NCI-H2081 treated with DMSO at 0.1 percent for 48 hours (cell line): ENCODE measurements around the gene RAB4A.
"Not testable (repeated sequence)": the region's sequence is repeated elsewhere in the genome, so short reads cannot be mapped to it uniquely, and the experiment has no call there.

Source experiments
- DNase-seq: peaks from one replicate; lab custom pipeline; 2025; lab: John Stamatoyannopoulos, UW

The RAB4A gene

DNA sequence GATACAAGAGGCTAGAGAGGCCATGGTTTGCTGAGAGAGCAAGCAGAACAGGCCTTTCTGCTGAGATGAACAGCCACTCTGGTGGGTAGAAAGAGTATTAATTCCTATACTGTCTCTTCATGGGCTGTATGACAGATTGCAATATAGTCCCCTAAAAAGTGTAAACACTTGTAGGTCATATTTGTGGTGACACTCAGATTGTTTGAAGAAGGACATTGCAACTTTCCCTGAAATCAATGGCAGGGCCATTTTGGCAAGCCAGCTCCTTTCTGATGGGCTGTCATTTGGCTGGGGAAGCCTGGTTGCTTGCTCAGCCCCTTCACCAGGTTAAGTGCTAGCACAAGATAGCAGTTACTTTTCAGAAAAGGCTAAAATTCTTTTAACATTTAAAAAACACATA lies 27.5 kb downstream of the RAB4A start:
- no peak for DNase-seq

DNA sequence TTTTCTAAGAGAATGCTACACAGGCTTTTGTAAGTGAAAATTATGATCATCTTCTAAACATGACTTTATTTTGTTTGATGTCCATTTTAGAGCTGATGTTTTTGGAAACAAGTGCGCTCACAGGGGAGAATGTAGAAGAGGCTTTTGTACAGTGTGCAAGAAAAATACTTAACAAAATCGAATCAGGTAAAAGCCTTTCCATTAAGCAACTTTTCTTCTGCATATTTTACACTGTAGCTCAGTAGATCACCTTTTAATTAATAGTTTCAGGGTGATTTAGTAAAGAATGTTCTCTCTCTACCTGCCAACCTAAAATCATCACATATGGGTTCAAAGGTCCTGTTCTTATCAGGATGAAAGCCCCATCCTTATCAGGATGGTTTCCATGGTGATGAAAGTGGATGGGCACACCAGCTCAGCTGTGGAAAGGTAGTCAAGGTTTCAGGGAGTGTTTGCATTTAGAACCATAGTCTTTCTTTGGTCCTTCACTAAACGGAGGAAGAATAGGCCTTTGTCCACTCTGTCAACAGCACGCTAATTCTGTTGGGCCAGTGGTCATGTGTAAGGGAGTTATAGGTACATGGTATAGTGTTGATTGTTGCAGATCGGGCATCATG lies 28.1 kb downstream of the RAB4A start:
- no peak for DNase-seq

DNA sequence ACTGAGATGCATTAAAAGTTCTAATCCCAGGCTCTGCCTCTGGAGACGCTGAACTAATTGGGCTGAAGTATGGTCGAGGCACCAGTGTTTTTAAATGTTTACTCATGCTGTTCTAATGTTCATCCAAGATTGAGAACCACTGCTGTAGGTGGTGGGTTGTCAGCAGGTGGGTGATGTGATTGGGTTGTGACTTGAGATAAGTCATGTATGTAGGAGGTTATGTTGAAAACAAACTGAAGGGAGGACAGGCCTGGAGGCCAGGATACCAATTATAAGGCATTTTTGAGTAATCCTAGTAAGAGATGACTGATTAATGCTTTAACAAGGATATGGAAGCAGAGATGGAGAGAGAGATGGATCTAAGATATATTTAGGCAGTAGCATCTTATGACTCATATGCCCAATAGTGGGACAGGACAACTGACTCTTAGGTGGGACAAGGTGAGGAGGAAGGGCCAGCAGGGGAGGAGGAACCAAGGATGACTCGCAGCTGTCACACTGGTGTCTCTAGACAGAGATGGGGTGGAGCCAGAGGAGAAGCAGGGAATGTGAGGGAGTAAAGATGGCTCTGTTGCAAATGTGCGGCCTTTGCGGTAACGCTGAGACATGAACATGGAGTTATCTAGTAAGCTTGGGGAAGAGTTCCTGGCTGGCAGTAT lies 29.3 kb downstream of the RAB4A start:
- DNase-seq = no peak

DNA sequence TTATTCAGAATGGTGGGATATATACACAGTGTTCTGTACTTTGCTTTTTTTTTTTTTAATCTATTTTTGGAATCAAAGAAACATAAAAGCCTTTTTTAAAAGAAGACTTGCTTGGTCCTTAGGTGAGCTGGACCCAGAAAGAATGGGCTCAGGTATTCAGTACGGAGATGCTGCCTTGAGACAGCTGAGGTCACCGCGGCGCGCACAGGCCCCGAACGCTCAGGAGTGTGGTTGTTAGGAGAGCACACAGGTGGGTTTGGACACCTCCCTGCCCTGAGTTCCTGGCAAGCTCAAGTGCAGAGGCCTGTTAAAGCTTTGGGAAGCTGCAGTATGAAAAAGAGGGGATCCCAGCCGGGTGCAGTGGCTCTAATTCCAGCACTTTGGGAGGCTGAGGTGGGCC lies 31.8 kb downstream of the RAB4A start:
- no peak for DNase-seq

DNA sequence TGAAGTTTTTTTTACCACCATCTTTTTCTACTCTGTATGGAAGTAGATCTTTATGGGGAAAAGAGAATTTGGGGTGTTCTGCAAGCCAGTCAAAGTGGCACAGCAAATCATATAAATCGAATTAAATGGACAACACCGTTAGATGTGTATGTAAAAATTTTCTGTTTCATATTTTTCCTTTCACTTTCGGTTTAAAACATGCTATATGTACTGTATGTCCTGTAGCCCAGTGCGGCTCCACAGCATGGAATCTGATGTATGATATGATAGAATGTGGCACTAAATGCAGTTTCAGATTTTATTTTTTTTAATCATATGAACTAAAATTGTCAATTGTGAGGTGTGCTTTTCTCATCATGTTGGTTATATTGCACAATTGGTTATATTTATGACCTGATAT lies 32.9 kb downstream of the RAB4A start:
- no peak for DNase-seq

DNA sequence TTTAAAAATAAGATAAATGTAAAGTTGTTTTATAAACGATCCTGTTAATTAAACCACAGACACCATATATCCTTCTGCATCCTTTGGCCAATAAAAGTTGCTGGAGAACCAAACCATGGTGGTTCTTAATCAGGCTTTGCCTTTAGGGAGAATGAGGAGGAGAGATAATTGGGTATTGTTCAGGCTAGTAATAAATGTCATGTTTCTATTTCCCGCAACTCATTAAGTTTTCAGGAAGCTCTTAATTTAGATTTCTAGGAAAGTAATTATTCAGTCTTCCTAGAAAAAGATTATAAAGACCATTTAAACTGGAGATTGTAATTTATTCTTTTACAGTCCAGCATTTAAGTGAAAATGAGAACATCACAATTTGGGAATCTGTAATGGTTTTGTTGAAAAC lies 34.5 kb downstream of the RAB4A start:
- DNase-seq = no peak

DNA sequence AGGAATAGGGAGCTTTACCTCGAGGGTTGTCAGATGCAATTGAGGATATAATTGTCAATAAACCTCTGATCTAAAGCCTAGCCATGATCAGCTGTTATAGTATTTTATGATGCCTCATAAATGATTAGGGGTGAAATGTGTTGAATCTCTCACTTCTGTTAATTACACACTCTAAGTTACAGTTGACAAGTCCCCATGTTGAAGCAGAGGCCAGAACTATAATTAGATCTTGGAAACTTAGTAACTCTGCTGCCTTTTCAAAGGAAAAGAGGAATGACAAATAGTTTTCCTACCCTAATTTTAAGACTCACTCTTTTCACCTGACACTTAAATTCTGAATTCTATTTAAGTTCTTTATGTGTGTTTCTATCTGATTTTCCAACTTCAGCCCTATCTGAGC lies 38.2 kb downstream of the RAB4A start:
- no peak for DNase-seq

DNA sequence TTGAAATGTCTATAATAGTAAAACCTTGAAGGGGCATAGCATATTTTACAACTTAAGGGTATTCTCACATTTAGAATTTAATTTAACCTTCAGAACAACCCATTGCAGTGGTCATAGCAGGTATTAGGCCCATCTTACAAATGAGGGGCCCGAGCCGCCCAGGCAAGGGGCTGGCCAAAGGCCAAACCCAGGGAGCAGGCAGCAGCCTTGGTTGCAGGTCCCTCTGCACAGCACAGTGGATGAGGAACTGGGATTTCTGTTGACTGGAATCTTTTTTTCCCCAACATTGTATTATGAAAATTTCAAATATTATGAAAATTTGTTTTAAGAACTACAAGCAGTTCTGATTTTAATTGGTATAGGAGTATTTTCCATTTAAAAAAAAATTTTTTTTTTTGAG lies 38.8 kb downstream of the RAB4A start:
- DNase-seq = no peak

DNA sequence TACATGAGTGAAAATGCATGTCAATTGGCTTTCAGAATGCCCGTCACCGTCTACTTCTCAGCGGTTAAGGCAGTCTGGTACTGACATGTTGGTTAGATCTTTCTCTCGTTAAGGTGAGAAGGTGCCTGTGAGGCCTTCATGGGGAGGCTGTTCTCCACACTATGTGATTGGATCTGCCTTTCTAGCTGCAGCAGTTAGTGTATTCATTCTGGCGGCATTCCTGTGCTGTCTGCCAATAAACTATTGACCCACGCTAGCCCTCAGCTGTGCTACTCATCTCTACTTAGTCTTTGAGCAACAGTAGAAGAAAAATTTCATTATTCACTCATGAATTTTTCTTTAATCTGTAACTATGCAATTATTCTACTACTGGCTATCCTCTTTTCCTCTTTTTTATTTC lies 39.9 kb downstream of the RAB4A start:
- DNase-seq = no peak

DNA sequence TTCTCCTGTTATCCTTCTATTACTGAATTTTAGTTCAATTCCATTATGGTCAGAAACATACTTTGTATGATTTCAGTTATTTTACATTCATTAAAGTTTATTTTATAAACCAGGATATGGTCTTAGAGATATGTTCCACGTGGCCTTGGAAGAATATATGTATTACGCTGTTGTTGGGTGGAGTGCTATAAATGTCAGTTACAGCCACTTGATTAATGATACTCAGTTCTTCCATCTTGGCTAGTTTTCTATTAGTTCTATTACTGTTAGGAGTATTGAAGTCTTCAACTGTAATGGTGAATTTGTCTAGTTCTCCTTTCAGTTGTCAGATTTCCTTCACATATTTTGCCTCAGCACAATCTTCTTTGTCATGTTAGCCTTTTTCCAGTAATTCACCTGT lies 45.3 kb downstream of the RAB4A start:
- no peak for DNase-seq

DNA sequence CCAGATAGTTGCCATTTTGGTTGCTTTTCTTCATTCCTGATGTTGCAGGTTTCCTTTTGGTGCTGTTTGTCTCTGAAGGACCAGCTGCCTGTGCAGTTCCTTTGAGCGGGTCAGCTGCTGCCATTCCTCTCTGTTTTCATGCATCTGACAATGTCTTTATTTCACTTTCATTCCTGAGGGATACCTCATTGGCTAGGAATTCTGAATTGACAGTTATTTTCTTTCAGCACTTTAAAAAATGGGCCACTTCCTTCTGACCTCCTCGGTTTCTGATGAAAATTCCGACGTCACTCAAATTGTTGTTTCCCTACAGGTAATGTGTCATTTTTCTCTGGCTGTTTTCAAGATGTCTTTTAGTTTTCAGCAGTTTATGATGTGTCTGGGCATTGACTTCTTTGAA lies 47.1 kb downstream of the RAB4A start:
- no peak for DNase-seq

DNA sequence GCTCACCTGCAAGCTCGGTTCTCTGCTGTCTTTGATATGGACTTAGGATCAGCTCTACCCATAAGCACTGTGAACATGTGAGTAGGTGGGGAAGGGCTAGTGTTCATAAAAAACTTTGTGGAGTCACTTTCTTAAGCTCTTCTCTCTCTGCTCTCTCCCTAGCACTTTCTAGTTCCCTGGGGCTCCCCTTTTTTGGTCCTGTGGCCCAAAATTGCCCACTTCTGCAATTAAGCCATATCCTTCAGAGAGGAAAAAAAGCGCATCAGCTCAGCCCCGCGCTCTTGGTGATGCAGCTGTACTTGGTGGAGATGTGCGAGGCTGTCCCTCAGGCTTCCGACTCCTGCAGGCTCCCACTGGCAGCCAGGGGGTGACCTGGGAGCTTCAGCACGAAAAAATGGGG lies 48.6 kb downstream of the RAB4A start:
- DNase-seq = no peak

DNA sequence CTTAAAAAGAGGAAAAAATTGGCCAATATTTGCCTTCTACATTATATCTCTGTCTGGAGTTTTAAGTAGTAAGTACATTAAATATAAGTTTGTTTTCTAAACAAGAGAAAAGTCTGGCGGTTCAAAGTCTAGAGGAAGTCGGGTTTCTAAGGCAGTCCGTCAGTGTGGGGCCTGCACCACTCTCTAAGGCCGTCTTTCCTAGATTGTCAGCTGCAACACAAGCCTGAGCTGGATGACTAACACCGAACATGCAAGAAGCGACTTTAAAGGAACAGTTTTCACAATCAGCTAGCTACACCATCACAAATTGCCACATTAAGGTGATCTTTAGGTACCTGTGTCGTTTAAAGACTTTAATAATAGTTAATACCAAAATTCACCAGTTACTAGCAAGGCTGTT lies 52.3 kb downstream of the RAB4A start:
- DNase-seq = no peak

DNA sequence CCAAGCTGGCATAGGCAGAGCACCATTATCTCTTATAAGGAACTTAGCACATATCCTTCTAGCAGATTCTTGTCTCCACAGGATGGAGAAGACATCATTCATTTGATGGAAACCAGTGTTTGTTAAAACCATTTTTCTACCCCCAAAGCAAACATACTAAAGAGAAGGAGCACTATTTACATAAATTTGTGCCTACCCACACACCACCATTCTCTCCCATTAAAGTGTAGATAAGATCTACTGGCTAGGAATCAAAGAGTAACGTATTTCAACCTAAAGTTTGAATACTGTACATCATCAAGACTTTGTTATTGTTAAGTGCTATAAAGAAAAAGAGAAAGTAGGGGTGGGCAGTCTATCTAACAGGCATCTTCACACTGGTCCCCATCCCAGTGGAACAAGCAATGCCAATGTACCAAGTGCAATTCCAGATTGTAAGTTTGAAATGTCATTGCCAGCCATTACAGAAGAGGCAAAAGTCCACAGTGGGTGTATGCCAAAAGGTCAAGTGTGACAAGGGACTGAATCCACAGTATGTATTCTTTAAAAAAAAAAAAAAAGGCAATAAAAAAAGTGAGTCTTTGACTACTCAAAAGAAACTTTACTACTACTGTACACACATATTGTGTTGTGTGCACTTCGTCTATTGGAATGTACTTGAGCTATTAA lies 53.1 kb downstream of the RAB4A start:
- no peak for DNase-seq

DNA sequence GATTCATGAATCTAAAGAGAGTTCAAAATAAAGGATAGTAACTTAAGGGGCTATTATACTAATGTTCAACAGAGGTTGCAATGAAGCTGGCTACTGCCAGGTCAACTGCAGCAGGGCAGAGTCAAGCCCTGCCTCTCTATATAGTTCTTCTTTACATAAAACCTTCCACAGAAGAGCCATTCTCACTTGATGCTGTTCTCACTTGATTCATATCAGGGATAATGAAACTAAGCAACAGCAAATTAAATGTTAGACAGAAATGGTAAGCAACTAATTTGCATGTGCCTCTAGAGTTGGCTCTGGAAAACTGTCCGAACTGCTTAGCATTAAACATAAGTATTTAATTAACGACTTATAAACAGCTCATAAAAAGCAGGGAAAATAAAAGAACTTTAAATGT lies 54.5 kb downstream of the RAB4A start:
- no peak for DNase-seq

DNA sequence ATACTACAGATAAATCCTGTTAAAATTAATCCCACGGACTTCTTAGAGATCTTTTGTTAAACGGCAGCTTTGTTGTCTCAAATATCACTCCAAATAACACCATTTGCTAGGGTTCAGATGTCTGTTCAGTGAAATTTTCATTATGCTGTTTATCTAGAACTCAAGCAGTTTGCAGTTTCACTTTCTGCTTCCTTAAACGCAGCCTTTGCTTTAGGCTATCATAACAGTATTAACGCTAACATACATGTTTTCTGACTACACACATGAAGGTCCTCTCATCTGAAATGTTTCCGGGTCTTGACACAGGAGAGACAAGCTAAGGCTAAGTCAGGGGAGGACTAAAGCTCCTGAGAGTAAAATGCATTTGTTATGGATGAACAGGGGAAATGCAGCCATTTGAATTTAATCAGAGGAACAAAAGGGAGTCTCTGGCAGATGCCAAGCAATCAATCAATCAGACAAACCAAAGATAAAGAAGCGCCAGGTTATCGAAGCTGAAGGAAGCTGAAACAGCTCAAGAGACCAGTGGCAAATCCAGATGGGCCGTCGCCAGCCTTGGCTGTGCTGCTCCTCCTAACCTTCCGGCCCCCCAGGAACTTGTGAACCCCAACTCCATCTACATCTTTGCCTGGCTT lies 55.1 kb downstream of the RAB4A start:
- no peak for DNase-seq

DNA sequence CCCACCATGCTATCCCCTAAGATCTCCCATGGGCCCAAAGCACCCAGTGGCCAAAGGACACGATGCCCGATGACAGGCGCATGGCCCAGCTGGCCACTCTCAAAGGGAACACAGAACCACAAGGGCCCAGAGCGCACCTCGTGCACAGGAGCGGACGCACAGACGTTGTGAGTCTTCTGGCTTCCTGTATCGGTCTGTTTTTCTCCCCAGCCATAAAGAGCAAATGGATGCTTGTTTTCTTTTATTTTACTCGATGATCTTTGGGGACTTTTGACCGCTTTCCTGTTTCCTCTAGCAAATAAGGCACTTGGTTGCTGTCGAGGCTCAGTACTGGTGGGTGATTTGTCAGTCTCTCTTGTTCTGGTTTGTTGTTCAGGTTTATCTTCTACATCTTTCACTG lies 55.7 kb downstream of the RAB4A start:
- DNase-seq = no peak

DNA sequence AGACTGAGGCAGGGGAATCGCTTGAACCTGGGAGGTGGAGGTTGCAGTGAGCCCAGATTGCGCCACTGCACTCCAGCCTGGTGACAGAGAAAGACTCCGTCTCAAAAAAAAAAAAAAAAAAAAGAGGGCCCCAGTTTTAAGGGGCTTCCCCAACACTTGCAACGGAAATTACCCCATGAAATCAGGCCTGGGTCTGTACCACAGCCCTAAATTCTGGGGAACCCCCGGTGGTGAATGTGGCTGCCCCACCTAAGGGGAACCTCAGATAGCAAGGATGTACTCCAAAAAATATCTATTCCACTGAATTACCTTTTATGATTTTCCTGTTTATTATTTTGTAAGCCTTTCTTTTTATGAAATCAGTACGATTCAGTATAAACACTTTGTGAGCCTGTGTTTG lies 56.9 kb downstream of the RAB4A start:
- DNase-seq = not testable (repeated sequence)

DNA sequence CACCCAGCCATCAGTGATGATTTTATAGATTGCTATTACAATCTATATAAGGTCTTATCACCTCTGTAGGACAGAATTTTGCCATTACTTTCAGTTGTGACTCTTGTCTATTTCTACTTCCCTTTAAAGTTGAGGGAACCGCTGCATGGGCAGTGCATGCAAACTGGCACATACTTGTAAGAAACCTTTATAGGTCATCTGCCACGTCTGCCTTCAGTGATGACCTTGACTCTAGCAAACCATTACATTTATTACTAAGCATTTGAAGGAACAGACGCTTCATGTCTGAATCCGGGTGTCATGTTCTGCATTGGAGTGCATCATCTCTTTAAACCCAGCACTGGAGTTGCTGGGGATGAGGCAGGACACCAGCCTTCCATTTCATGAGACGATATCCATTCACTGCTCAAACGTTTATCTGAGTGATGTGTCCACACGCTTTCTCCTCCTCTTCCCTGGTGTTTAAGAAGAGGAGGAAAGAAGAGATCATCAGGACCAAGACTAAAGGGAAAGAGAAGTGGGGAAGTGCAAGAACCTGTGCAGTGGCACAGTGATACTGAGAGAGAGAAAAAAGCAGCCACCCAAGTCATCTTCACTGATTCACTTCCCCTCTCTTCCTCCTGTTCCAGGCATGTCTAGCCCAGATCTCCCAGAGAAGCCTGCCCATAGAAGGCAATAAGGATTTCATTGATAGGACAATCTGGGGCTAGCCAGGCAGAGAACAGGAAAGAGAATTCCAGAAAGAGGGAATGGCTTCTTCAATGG lies 57.9 kb downstream of the RAB4A start:
- DNase-seq = no peak

DNA sequence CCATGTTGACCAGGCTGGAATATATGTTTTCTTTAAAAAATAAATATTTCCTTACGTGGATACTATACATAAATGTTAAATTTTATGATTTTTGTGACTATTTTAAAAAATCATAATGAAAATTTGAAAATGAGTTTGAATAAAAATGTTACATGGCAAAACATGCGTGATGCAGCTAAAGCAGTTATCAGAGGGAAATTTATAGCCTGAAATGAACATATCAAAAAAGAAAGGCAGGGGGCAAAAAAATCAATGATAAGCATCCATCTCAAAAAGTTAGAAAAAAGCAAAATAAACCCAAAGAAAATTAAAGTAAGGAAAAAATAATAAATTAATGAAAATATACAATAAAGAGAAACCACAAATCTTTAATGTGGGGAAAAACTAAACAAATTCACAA lies 63.4 kb downstream of the RAB4A start:
- DNase-seq = no peak

DNA sequence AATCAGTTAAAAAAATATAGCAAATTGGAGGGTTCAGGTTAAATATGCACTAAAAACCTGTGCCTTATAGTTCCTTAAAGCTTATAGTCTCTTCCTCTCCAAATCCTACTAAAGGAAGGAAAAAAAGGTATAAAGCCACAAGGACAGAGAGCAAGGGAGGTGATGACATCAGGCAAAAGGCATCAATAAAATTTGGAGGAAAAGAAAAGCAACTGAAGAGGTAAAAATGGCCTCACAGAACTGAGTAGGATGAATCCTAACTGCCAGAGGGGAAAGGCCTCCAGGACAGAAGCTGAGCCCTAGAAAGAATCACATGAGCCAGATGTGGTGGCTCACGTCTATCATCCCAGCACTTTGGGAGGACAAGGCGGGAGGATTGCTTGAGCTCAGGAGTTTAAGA lies 63.8 kb downstream of the RAB4A start:
- no peak for DNase-seq

DNA sequence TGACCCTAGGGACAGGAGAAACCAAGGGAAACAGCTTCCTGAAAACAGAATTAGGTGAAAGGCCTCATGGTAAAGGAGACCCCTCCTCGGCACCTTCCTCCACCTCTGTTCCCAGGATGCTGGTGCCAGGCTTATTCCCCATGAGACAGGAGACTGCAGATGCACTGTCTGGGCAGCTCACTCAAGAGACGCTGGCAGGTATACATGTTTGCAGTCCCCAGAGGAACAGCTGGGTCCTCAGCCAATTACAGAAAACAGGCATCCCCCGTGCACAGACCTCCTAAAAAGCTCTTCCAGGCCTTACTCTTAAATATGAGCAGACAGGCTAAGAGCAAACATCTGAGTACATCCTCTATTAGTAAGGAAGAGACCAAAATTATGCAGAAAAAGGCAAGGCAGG lies 65.4 kb downstream of the RAB4A start:
- no peak for DNase-seq

DNA sequence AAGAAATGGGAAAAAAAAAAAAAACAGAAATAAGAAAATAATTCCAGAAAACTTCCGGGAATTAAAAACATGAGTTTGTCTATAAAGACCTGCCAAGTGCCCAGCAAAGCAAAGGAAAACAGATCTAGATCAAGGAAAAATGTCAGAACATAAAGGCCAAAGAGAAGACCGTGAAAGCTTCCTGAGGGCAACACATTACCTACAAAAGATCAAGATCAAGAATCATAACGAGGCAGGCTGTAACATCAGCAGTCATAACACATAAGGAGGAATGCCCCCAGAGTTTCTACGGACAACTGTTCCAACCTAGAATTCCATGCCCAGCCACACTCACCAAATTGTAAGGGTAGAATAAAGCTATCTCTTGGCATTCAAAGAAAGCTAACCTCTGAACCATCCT lies 68.2 kb downstream of the RAB4A start:
- DNase-seq = no peak
